Cerebellar cortex (tissue), 1 donor: ENCODE data around the gene ZFYVE28.
"Not testable (repeated sequence)": the region's sequence is repeated elsewhere in the genome, so short reads cannot be mapped to it uniquely, and the experiment has no call there.

Experiments used
- DNase-seq: peaks from one replicate; pipeline ENCODE4 v3.0.0-alpha.2; 2015; ENCODE audit warnings: low spot score

Gene ZFYVE28

DNA sequence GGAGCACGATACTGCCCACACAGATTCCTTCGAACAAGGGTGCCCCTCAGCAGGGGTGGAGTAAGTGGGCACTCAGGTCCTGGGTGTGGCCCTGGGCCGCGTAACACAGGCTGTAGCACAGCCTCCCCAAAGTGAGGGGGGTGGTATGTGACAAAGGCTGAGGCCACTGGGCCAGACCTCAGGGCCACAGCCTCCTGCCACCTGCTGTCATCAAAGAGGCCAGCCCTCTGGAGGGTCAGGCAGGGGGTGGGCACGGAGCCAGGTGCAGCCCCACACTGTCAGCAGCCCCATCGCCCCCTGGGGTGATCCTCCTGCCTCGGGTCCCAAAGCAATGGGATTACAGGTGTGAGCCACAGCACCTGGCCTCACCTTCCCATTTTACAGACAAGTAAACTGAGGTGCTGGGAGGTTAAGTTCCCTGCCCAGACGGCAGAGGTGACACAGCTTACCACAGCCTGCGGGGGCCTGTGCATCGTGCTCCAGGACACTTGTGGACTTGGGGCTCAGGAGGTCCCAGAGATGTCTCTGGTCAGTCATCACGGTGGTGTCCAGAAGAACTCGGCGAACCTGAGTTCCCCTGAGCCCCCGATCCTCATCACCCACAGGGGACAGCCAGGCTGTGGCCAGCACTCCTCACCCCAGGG, 129.0 kb downstream of the ZFYVE28 start:
- no peak for DNase-seq

DNA sequence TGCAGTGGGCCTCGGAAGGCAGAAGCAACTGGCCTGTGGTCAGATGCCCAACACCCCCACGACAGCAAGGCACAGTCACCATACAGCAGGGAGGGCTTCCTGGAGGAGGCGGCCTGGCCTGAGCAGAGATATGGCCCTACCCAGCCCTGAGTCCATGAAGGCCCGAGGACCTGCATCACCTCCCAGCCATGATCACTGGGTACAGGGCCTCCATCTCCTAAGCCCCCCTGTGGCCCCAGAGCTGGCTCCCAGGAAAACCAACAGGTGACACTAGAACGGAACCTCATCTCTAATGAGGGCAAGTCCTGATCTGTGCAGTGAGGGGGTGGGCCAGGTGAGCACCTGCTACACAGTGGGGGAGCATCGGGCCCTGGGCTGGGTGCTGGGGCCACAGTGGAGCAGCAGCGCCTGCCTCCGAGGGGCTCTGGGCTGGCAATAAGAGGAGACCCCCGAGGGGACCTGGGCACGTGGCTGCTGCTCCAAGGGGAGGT, 130.3 kb downstream of the ZFYVE28 start:
- DNase-seq, result no peak

DNA sequence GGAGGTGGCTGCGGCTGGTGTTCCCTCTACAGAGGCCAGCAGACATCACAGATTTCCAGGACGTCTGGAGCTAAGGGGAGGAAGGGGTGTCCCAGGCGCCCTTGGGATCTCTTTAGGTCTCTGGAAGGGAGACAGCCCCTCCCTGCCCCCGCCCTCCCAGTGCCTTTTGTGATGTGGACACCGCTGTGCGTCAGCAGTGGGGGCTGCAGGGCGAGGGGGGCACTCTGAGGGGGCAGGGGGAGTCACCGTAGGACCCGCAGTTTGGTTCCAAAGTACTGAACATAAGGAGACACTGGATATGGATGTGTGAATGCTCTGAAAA, 130.9 kb downstream of the ZFYVE28 start:
- no peak for DNase-seq

DNA sequence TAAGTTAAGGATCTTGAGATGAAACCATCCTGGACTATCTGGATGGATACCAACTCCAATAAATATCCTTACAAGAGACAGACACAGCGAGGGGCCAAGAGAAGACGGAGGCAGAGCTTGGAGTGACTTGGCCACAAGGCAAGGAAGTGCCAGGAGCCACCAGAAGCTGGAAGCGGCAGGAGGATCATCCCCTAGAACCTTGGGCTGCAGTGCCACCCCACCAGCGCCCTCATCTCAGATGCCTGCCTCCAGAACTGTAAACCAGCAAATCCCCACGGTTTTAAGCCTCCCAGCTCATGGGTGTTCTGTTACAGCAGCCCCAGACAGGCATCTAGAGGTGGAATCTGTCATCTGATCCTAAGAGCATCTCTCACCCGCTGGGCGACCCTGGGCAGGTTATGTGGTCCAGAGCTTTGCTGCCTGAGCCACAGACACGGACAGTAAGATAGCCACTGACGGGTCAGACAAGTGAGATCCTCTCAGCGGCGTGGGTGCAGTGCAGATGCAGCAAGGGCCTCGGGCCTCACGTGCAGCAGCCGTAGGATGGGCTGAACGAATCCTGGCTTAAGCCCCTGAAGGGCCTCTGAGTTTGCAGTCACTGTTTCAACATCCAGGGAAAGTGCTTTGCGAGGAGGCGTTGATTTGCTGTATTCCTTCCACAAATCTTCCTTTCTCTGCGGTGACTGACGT, 131.4 kb downstream of the ZFYVE28 start:
- DNase-seq, result no peak

DNA sequence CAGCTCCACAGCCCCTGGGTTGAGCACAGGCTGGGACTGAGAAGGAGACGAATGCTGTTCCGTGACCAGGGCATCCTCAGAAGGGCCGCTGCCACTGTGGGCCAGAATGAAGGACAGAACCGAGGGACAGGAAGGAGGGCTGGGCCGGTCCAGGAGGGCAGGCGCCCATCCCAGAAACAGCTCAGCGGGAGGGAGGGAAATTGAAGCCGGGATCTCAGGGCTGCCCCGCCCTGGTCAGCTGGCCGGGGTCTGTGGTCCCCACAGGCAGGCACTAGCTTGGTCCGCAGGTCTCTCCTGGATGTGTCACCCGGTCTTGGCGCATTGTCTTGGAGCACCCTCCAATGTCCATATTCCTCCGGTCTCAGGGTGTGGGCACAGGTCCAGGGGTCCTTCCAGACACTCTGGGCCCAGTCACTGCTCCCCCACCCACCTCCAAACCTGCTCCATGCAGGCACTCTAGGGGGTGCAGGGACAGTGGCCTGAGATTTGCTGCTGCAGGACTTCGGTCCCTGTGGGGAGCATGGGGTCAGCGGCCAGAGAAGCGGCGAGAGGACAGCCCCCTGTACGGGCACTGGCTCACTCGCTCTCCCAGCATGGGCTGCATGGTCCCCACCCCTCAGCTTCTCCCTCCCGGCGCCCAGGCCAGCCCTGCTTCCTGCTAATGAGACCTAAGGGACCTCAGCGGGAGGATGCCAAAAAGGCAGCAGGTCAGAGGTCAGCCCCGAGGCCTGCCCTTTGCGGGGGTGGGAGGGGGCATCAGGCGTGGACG, 132.6 kb downstream of the ZFYVE28 start:
- DNase-seq, result no peak

DNA sequence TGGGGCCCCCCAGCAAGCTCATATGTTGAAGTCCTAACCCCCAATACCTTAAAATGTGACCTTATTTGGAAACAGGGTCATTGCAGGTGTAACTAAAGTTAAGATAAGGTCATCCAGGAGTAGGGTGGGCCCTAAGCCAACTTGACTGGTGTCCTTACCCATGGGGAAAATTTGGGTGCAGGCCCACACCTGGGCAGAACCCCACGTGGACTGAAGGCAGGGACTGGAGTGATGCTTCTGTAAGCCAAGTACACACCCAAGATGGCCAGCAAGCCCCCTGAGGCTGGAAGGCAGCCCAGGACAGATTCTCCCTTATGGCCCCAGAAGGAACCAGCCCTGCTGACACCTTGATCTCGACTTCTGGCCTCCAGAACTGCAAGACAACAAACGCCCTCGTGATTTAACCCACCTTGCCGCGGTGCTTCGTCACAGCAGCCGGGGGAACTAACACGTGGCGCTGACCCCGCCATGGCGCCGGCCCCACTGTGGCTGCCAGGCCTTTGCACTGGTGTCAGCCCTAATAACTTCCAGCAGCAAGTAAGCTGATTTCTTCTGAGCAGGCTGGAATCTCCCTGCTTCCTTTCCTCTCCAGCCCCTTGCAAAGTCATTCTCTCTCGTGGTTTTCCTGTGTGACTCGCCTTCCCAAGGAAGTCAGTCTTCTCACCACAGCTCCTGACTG, 133.4 kb downstream of the ZFYVE28 start:
- no peak for DNase-seq

DNA sequence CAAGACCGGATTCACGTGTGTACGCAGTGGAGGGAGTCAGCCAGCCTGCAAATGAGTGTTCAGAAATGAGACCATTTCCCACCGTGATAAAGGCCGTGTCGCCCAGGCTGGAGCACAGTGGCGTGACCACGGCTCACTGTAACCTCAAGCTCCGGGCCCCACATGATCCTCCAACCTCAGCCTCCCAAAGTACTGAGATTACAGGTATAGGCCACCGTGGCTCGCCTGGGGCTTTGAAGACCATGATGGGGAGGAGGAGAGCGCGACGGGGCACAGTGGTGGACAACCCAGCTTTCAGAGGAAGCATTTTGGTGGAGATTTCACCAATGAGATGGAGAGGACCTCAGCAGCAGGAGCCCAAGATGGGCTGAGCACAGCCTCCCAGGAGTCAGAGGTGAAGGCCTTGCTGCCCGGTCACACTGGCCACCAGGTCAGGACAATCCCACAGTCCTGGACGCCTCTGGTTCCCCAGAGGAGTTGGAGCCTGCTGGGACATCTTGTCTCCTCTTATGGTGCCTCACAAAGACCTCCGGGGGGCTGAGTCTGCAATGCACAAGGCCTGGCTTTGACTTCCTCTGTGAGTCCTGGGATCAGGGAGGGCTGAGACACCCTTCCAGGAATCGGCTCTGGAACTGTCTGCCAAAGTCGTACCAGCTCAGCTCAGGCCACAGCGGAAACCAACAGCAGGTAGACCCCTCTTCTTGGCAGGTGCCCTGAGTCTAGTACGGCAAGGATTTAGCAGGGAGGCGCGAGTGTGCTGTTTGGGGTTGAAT, 134.1 kb downstream of the ZFYVE28 start:
- DNase-seq, result no peak

DNA sequence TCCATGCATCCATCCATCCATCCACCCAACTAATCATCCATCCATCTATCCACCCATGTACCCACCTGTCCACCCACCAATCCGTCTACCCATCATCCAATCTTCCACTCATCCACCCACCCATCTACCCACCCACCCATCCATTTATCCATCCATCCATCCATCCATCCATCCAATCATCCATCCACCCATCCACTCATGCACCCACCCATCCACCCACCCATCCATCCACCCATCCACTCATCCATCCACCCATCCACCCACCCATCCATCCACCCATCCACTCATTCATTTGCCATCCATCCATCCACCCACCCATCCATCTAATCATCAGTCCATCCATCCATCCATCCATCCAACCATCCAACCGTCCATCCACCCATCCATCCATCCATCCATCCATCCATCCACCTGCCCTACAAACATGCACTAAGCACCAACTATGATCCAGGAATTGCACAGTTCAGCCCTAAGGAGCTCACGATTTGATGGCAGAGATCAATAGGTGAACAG, 135.2 kb downstream of the ZFYVE28 start:
- no peak for DNase-seq

DNA sequence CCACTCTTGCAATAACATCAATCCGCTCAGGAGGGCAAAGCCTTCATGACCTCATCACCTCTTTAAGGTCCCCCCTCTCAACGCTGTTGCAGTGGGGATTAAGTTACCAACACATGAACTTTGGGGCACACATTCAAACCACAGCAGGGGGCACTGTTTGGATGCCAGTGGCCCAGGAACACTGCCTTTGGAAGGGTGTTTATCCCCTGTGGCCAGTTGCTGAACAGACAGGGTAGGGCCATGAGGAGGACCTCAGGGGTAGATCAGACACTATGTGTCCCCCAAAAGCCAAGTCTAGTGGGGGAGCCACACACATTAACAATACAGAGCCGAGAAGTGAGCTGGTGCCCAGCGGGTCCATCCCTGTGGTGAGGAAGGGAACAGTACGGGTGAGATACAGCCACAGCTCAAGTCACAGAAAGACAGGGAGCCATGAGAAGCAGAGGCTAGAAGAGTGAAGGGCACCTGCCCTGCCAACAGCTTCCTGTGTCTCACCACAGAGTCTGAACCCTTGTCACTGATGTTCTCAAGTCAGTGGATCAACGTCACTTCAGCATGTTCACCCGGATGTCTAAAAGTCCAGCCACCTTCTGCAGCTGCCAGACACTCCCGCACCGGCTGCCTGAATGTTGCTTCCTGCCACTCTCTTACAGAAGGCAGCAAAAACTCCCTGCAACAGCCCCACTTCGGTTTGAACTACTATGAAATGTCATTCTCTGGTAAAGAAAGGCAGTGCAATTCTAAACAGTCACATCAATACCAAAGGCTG, 136.7 kb downstream of the ZFYVE28 start:
- DNase-seq, result no peak

DNA sequence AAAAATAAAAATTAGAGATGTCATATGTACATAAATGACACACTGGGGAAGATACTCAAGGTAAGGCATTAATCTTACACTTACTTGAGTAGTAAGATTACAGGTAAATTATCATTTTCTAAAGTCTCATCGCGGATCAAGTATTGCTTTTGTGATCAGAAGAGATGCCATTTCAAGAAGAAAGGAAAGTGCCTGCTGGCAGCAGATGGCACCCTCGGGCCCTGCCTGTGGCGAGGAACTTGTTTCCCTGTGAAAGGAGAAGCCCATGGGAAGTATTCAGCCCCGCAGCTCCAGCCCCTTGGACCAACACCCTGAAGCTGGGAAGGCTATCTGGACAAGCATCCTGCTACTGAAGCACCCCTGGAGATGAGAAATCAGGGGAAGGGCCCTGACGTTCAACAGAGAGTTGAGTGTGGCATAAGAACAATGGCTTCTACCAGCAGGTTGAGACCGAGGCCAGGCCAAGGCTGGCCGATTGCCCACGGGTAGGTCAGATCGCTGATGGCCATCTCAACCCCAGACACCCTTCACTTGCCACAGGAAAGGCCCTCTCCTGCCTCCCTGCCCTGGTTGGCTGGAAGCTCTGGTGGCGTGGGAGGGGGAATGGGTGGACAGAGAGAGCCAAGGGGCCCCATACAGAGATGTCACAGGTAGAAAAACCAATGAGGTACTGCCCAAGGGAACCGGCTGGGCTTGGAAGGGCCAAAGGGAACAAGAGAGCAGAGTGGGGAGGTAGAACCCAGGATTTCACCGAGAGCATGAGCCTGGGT, 137.7 kb downstream of the ZFYVE28 start:
- peak; percentile 52 for DNase-seq

DNA sequence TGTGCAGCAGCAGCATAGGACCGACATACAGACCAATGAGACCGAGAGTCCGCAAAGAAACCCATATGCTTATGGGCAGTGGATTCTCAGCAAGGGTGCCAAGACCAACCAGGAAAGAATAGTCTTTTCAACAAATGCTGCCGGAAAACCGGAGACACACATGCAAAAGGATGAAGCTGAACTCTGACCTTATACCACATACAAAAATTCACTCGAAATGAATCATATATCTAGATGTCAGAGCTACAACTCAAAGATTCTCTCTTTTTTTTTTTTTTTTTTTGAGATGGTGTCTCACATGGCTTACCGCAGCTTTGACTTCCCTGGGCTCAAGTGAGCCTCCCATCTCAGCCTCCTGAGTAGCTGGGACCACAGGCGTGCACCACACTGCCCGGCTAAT, 140.5 kb downstream of the ZFYVE28 start:
- no peak for DNase-seq

DNA sequence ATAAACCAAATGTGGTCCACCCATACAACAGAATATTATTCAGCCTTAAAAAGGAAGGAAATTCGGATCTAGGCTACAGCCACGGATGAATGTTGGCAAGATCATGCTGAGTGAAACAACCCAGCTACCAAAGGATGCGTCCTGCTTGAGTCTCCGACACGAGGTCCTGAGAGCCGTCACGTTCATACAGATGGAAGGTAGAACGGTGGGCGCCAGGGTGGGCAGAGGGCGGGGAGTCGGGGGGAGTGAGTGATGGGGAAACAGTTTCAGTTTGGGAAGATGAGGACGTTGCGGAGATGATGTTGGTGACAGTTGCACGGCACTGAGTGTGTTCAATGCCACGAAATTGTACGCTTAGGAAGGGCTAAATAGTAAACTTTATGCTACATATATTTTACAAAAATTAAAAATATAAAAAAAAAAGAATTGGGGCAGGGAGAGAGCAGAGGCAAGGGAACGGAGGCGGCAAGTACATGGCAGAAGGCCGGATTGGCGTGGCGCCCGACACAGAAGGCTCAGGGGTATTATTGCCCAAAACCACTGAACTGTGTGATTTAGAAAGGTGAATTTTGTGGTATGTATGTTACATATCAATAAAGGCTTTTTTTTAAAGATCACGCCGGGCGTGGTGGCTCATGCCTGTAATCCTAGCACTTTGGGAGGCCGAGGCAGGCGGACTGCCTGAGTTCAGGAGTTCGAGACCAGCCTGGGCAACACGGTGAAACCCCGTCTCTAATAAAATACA, 141.7 kb downstream of the ZFYVE28 start:
- peak; percentile 77 for DNase-seq

DNA sequence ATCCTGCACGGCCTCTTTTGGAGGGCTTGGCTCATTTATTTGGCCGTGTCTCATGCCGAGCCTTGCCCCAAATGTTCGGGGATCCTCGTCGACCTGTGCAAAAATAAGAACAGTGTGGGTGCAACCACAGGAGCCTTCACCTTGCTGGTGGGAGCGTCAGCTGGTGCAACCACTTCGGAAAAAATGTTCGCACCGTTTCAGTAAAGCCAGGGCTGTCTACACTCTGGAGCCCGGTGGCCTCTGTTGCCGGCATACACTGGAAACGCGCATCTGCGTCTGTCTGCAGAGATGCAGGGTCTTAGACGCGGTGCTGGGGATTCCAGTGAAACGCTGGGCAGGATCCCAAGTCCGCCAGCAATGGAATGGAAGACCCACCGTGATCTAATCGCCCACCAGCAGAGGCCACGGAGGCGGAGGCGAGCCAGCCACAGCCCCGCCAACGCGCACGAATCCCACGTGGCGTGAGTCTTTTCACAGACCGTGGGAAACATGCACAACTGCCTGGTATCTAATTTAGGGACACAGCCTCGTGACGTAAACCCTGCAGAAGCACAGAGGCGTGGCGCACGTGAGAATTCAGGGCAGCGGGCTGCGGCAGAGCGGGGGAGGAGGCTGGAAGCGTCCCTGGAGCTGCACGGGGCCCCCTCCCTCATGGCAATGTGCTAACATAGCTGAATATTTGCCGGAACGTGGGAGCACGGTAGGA, 142.7 kb downstream of the ZFYVE28 start:
- DNase-seq, result peak; percentile 39

DNA sequence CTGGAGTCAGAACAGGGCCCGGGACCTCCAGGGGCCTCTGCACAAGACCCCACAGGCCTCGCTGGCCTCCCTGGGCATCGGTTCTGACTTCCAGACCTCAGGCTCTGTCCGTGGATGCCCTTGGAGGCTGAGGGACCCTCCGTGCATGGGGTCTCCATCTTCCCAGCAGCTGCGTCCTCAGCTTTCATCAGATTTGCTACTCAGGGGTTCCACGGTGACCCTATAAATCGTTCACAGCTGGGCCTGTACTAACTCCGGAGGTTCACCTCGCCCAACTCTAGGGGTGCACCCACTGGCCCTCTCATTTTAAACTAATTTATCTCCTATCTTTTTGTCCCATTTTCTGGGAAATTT, 143.4 kb downstream of the ZFYVE28 start:
- DNase-seq, result not testable (repeated sequence)

DNA sequence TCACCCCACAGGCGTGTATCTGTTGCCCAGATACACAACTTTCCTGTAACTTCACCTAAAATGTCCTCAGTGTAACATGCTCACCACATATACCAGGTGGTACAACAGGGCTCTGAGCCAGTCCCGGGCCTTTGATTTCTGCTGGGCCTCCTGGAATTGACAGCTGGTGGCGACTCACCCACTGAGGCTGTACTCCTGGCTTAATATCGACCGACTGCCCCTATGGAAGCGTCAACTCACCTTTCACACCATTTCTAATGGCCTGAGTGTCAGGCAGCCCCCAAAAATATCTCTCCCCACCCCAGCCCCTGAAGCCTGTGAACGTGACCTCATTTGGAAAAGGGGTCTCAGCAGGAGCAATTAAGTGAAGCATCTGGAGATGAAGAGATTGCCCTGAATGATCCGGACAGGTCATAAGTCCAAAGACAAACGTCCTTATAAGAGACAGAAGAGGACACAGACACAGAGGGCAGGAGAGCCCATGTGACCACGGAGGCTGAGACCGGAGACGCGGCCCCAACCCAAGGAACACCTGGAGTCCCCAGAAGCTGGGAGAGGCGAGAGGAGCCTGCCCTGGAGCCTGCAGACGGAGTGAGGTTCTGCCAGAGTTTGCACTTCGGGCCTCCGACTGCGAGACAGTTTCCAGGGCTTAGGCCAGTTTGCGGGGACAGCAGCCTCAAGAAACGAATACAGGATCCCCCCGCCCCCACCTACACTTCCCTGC, 144.0 kb downstream of the ZFYVE28 start:
- DNase-seq, result peak; percentile 66

DNA sequence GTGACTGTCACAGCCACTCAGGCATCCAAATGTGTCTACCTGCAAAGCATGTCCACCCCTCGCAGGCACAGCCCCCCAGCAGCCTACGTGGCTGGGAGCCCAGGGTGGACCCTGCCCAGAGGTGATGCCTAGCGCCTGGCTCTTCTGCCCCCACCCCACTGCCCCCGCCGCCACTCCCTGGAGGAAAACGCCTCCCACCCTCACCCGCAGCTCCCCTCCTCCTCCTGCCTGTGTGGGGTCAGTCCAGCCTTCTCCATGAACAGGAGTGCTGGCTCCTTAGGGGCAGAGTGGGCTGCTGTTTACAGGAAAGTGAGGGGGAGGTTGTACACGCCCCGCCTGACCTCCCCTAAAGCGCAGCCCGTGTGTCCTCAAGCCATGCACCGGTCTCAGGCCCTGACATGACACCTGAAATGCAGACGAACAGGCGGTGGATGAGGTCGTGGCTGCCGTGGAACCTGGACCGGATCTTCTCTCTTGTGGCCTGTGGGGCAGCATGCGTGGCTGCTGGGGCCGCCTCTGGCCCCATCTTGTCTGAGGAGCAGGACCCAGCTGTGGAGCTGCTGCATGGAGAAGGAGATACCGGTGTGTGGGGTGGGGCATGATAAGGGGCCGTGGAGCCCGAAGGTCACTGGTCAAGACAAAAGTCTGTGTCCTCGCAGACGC, 144.7 kb downstream of the ZFYVE28 start:
- DNase-seq, result no peak

DNA sequence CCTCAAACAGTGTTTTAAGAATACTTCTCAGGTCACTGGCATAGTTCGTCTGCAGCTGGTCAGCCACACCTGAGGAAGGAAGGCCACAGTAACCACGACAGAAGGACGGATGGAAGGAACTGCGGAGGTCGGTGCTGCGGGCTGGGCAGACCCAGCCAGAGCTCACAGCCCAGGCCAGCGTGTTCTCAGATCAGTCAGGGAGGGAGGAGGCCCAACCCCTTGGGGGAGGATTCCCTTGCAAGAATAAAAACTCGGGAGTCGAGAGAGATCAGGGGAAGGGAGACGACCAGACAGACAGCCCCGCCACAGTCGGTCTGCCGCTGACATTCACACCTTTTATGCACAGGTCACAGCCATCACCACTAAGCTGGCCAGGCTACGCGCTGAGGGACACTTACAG, 145.2 kb downstream of the ZFYVE28 start:
- no peak for DNase-seq

DNA sequence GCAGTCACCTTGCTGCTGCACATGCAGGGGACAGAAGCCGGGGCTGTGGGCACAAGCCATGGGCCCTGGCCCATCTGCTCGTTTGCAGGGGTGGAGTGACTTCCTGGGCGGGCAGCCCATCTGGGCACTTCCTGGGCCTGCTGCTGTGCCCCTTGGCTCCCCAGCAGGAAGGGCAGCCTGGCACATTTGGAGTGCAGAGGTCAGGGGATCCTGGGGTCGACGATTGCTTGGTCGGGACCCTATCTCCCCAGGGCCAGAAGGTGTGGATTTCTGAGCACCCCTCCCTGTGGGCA, 145.7 kb downstream of the ZFYVE28 start:
- no peak for DNase-seq
